GM18861 (cell line): ENCODE results near the gene TBC1D1.
"Not testable (repeated sequence)": the region's sequence is repeated elsewhere in the genome, so short reads cannot be mapped to it uniquely, and the experiment has no call there.

Experiments used
- ATAC-seq: cut with Tn5 transposase; IDR thresholded peaks from one replicate; pipeline ENCODE4 v1.9.1; 2021; ENCODE audit not compliant: unreplicated experiment

Gene TBC1D1

DNA sequence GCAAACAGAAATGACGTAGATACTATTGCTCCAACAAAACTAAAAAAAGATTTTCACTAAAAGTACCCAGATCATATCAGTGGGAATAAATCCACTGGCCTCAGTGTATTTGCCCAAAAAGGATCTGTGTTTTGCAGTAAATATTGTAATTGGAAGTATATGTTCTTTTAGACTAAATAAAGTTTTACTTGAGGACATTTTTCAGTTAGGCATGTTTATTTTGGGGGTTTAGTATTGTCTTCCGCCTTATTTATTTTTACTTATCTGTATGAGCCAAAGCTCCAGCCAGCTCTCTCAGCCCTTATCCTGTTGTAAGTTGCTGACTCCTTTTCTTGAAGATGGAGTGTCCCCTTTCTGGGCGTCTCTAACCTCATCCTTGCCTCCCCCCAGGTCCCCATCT, 119.1 kb downstream of the TBC1D1 start:
- ATAC-seq = no peak

DNA sequence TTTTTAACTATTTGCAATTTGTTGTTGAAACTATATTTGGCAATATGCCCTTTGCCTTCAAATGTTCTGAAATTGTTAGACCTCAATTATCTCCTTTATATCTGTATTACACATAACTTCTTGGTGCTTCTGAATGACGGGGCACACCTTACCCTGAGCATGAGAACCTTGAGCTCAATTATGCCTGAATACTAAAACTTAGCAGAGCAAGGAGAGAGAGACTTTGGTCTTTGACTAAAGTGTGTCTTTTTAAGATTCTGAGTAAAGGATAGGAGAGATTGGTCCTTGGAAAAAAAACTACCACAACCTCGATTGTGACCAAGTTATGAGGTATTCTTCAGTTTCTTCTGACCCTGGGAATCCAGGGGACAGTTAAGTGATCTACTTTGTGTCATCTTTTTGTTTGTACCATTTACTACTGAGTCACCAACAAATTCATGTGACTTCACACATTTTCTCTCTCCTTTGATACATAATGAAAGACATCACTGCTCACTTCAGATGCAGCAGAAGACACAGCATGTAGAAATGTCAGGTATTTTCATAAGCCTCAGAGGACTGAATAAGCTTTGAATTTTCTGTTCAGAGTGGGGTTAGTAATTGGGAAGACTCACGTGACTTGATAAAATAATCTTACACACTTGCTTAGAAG, 120.8 kb downstream of the TBC1D1 start:
- no peak for ATAC-seq

DNA sequence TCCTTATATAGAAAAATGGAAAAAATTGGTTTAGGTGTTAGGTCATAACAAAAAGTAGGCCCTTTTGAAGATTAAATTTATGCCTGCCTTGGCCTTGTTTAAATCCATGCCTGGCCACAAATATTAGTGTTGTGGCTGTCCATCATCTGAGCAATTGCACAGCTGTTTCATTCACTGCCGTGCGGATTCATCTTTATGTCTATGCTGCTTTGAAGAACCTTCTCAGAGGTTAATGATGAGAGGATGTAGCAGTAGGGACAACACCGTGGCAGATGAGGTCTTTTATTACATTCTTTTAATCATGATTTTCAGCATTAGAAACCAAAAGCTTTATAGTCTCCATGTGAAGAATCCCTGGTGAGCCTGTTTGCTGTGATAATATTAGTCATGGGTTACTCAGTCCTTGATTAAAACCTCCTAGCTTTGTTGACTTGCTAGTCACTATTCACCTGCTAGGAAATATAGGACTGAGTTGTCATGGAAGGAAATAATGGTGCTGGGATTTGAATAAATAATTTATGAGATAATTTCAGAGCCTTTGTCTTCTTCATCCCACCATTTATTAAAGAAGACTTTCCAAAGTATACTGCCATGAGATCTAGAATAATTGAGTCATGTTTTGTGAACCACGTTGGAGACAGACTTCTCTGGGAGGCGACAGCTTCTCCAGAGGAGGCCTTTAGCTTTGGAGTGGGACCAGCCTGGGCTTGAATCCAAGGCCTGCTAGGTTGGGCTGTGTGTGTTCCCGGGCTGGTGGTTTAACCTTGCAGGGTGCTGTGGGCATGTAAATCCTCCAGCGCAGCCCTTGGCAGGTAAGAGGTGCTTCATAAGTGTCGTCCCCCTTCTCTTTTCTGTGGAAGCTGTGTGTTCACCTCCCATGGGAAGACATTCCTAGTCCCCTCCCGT, 122.8 kb downstream of the TBC1D1 start:
- ATAC-seq = no peak

DNA sequence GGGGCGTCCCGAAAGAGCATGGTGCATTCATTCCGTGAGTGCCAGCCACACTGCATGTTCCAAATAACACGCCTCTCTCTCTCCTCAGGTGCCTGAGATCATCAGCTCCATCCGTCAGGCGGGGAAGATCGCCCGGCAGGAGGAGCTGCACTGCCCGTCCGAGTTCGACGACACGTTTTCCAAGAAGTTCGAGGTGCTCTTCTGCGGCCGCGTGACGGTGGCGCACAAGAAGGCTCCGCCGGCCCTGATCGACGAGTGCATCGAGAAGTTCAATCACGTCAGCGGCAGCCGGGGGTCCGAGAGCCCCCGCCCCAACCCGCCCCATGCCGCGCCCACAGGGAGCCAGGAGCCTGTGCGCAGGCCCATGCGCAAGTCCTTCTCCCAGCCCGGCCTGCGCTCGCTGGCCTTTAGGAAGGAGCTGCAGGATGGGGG, 123.6 kb downstream of the TBC1D1 start:
- no peak for ATAC-seq

DNA sequence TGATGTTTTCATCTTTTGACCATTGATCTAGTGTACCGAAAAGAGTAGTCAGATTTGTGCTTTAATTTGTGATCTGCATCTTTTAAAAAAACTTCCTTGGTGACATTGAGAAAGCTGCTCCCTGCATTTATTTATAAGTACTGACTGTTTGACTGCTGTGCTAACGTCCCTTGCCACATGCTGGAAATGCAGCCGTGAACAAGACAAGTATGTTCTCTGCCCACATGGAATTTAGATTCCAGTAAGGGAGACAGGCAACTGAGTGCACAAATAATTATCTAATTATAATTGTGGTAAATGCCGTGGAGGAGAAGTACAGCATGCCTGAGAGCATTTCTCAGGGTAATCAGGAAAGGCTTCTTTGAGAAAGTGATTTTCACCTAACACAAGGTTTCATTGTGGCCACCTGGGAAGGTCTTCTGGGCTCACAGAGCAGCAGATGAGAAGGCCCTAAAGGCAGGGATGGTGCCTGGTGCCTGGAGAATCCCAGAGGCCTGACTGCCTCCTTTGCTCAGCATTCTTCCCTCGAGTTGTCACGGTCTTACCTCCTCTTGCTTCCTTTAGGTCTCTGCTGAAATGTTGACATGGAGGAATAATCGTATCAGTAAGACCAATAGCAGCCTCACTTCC, 125.1 kb downstream of the TBC1D1 start:
- ATAC-seq = no peak

DNA sequence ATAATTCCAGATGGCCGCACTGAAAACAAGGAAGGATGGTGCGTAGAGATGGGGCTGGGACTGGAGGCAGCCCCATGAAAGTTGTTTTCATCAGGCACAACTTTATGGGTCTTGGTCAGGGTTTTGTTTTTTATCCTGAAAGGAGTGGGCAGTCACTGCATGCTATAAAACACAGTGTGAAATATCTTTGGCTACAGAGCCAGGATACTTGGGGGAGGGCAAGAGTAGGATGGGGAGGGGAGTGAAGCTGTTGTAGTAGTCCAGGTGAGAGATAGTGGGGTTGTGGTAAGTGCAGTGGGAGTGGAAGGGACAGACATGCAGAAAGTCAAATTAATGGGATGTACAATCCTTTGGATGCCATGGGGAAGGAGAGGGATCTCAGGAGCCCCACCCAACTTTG, 125.8 kb downstream of the TBC1D1 start:
- ATAC-seq = no peak

DNA sequence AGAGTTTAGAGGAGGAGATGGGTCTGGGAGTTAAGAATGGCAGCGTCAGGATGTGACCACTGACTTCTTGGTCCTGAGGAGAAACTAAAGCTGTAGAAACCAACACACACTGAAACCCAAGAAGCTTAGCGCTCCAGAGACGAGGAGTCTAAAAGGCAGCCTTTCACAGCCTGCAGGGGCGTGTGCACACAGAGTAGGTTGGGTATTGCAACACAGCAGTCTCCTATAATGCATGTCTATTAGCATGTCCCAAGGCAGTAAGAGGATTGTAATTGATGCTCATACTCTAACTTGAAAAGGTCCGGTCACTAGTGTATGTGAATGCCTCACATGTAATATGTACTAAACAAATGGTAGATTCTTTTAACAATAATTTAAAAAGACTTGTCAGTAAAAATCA, 126.7 kb downstream of the TBC1D1 start:
- ATAC-seq = no peak

DNA sequence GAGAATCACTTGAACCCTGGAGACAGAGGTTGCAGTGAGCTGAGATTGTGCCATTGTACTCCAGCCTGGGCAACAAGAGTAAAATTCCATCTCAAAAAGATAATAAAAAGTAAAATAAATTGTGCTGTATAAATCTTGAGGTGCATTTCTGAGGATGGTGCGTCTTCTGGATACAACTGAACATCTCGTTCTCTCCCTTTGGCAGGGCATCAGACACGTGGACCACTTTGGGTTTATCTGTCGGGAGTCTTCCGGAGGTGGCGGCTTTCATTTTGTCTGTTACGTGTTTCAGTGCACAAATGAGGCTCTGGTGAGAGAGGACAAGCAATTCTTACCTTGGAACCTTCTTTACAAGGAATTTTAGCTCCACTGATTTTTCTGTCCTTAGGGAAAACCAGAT, 129.5 kb downstream of the TBC1D1 start:
- no peak for ATAC-seq

DNA sequence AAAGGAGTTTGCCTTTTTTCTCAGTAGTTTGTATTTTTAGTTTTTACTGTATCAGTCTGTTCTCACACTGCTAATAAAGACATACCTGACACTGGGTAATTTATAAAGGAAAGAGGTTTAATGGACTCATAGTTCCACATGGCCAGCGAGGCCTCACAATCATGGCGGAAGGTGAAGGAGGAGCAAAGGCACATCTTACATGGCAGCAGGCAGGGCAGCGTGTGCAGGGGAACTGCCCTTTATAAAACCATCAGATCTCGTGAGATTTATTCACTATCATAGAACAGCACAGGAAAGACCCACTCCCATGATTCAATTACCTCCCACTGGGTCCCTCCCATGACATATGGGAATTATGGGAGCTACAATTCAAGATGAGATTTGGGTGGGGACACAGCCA, 130.1 kb downstream of the TBC1D1 start:
- not testable (repeated sequence) for ATAC-seq

DNA sequence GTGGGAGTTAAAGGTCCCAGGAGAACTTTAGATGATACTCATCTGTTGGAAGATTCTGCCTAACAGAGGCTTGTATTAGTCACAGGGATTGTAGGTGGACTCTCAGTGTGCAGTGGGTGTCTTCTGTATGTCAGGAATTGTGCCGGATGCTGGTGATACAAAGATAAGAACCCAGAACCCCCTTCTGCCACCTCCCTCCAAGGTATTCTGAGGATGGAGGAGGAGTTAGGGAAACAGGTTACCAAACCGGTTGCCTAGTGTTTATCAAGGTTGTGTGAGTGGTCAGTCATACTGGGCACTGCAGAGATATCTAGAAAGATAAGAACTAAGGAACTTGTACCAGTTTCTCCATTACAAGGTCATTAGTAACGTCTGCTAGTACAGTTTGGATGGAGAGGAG, 130.9 kb downstream of the TBC1D1 start:
- no peak for ATAC-seq

DNA sequence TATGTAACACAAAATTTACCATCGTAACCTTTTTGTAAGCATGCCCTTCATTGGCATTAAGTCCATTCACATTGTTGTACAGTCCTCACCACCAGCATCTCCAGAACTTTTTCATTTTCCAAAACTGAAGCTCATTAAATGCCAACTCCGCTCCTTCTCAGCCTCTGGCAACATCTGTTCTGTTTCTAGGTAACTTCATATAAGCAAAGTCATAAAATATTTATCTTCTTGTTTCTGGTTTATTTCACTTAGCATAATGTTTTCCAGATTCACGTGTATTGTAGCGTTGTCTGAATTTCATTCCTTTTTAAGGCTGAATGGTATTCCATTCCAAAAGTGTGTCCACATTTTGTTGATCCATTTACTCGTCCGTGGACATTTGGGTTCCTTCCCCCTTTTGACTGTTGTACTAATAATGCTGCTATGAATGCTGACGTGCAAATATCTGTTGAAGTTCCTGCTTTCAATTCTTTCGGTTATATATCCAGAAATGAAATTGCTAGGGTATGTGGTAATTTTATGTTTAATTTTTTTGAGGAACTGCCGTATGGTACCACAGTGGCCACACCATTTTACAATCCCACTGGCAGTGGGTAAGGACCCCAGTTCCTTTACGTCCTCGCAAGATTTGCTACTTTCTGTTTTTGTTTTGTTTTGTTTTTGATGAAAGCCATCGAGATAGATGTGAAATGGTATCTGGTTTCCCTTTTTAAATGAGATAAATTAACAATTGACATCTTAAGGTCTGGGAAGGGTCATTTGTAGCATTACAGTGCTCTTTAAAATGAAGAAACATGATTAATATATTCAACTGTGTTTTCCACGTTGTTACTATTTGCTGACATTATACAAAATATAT, 132.7 kb downstream of the TBC1D1 start:
- ATAC-seq = no peak

DNA sequence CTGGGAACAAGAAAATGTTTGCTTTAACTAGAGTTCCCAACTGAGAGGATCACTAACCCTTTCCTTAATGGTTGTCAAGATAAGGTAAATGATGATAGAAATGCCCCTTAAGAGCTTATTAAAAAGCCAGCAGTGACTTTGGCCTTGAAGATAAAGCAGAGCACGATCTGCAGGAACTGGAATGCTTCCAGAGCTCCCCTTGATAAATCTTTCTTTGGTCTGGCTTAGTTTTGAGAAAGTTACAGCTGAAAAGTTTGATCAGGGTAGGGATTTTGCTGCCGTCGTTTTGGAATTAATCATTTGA, 133.3 kb downstream of the TBC1D1 start:
- ATAC-seq = no peak

DNA sequence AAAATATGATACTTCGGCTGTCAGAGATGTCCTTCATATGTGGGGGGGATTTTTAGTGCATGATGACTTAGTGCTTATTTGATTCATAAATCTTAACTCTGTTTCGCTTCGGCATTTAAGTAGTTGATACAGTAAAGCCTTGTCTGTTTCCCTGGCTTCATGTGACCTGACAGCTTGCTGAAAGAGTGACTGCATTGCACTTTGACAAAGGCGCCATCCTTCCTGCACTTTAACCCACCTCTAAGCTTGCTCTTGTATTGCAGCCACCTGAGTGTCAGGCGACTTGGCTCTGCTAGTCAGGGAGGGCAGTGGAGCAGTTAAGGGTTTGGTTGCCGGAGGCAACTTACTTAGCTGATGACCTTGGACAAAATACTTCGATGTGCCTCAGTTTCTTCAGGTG, 134.8 kb downstream of the TBC1D1 start:
- no peak for ATAC-seq

DNA sequence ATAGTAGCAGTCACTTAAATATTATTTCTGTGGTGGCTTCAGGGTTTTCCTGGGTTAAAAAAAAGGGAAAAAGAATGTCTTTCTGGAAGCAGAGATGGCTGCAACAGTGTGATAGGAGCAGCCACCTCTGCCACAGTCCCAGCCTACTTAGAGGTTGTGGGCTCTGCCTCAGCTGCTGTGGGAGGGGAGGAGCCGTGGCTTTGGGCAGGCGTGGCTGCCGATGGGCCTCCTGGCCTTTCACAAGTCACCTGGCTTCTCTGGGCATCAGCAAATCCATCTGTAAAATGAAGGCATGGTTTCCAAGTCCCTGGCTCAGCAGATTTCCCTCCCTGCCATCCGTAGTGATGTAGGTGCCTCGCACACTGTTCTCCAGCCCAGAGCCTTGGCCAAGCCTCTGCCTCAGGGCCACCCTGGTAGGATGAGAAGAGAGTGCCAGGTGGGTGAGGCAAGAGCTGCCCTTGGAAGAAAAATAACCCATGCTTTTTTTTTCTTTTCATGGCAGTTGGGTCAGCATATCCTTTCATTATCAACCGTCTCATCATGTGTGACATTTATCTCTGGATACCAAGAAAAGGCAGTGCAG, 135.4 kb downstream of the TBC1D1 start:
- ATAC-seq = no peak

DNA sequence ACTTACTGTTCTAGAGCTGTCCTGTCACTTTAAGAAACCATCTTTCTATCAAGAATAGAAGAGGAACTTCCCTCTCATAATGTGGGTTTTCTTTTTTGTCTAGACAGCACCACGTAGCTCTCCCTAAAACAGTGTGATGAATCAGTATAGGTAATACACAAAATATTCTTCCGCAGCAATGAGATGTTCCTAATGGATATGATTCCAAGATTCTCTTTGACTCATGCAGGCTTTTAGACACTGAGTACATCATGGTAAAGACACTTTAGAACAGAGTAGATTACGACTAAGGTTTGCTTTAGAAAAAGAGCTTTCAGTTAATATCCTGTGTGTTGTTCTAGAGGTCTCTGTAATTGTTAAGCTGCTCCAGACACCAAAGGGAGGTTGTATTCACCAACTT, 139.1 kb downstream of the TBC1D1 start:
- ATAC-seq = no peak

DNA sequence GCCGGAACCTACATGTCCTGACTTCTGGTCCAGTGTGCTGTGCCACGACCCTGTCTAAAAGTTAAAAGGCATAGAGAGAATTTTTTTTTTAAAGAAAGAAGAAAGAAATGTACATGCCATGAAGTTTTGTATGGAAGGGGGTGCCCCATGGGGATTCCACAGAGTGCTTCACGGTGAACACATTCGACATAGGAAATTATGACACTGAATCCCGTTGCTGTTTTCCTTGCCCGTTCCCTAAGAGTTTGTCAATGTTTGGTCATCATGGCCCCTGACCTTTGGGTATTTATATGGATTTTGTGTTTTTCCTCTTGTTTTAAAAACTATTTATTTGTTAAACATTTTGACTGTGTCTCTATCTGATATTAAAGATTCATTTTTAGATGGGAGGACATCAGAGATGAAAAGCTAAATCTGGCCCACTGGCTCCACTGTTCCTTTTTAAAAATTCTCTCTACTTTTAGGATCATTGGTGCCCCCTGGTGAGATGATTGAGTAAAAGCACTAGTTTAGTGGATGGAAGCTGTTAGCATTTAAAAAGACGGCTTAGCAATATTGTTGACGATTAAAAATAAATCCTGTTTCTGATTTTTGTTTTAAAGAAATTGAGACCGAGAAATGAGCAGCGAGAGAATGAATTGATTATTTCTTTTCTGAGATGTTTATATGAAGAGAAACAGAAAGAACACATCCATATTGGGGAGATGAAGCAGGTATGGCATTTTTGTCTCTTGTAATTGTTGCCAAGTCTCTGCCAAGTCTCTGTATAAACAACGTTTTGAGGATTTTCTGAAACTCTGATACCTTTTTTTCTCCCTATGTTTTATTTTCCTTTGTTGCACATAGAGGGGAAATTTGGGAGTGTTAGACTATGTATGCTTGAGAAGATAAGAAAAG, 144.3 kb downstream of the TBC1D1 start:
- ATAC-seq = no peak

DNA sequence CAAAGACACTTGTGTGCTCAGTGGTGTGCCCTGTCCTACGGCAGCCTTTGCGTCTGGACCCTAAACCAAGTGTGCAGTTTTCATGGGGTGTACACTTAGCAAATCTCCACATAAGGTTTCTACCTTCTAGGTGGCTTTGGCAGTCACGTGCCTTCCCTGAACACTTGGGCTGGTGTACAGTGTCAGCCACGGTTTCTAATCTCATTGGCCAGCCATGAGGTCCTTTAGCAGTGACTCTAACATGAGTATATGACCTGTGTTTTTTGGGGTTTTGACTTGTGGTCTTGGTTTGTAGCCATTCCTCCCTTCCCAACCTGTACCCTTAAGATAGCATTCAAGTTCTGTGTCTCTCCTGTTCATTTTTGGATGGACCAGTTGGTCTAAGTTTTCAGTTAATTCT, 145.7 kb downstream of the TBC1D1 start:
- no peak for ATAC-seq

DNA sequence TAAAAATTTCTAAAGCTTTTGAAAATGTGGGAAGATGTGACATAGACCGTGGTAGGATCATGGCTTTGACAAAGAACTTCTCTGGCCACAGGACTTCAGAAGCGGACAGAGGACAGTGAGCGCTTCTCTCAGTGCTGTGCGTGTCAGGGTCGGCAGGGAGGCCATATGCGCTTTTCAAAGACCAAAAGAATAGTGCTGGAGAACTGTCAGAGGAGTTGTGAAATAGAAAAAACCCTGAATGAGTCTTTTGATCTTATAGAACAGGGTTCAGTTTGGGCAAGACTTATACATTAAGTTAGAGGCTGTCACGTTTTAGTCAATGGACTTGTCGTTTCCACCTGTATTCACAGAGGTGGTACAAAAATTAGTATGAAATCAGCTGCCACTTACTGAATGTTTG, 146.7 kb downstream of the TBC1D1 start:
- ATAC-seq = no peak

DNA sequence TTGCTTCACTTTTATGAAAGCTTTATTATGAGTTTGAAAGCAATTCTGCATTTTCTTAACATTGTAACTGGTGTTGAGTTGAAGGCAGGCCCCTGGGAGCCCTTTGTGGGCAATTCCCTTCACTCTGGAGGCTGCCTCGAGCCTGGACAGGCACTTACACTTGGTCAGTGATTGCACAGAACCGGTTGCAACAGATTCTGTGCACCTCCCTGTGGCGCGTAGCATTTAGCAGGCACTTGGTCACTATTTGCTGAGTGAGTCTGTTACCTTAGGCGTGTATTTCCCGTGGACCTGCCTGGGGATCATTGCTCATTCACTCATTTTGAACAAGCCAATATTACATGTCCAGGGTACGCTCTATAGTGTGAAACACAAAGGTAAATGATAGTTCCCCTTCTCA, 149.7 kb downstream of the TBC1D1 start:
- no peak for ATAC-seq

DNA sequence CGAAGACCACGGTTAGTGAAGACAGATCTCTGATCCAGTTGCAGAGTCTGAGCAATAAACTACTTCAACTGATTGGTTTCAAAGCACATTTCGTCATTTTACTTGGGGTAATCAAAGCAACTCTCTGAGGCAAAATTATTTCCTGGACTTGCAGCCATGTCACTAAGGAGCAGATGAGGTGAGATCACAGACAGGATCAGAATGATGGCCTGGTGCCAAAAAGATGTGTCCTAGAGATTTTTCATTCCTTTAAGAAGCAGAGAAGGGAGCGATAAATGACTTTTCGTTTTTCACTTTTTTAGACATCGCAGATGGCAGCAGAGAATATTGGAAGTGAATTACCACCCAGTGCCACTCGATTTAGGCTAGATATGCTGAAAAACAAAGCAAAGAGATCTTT, 153.2 kb downstream of the TBC1D1 start:
- no peak for ATAC-seq
